ENCODE data around the gene OR1L8. TPM values are rescaled to one million over a fixed set of nuclear protein-coding genes. Genes with fewer than 3 reads are reported as not detected.
"Not testable (repeated sequence)": the region's sequence is repeated elsewhere in the genome, so short reads cannot be mapped to it uniquely, and the experiment has no call there.

The OR1L8 gene
- polyA plus RNA-seq, 3 donors: not detected

DNA sequence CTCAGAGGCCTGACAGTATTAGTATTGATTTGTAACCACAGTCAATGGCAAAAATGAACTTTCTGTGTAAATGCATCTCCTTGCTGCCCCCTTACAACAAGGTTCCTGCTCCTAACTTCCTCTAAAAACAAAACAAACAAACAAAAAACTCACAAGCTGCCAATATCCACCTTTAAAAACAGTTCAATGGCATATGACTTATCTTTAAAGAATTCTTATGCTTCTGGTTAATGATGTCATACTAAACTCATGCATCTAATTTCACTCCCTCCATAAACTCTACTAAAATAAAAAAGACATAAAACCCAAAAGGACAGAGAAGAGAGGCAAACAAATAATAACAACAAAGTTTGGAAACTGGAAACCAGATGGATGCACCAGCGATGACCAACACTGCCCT is 47.0 kb downstream of the OR1L8 start:
- H3K4me1 Mint-ChIP-seq: no peaks in the 10 kb centered on the region
- Histone ChIP-seq H3K27me3 (ENCODE audit: control insufficient read depth in 2 of 2, insufficient read depth in 2 of 2, low read length in 2 of 2) (no peaks in the 10 kb centered on the region), H3K27ac (ENCODE audit: low read depth in 1 of 2, low read length in 2 of 2) (no peak overlapping the region), H3K36me3 (replicated peaks in 1 of 2; ENCODE audit: control insufficient read depth in 1 of 2, insufficient read depth in 2 of 2, low read length in 2 of 2) (no peaks in the 10 kb centered on the region), H3K79me2 (ENCODE audit: insufficient read depth, low read length) (no peaks in the 10 kb centered on the region), H3K4me2 (replicated peaks; ENCODE audit: extremely low read depth, low read length, poor library complexity, severe bottlenecking) (no peak overlapping the region), H3K9me3 (replicated peaks in 1 of 2; ENCODE audit: control insufficient read depth in 1 of 2, insufficient read depth in 1 of 2, low read length in 2 of 2) (no peaks in the 10 kb centered on the region), H2AFZ (ENCODE audit: insufficient read depth, low read depth, low read length, poor library complexity, severe bottlenecking) (no peak overlapping the region), H3K4me3 (replicated peaks in 1 of 3; ENCODE audit: low read depth in 2 of 3, low read length in 3 of 3) (no peak overlapping the region), H3K4me1 (ENCODE audit: control insufficient read depth in 1 of 2, insufficient read depth in 2 of 2, low read length in 2 of 2) (no peaks in the 10 kb centered on the region), H4K20me1 (ENCODE audit: insufficient read depth, low read length) (no peaks in the 10 kb centered on the region), H3K9ac (ENCODE audit: insufficient read depth, low read length, poor library complexity, severe bottlenecking) (no peak overlapping the region)
- peaks cover 0 to 3% (median 1%) of the 10 kb centered on the region in 3 donors for H3K27me3 Mint-ChIP-seq (ENCODE audit: low read depth in 3 of 3)
- H3K4me3 Mint-ChIP-seq: no peak overlapping the region
- no peaks in the 10 kb centered on the region for H3K36me3 Mint-ChIP-seq
- 100% methylated on average over 1 of the region's 1 CpG for whole genome bisulfite sequencing (ENCODE audit: insufficient coverage)
- no peak overlapping the region for H3K27ac Mint-ChIP-seq
- H3K9me3 Mint-ChIP-seq: peaks cover 0 to 14% (median 7%) of the 10 kb centered on the region in 7 donors
- no peak for DNase-seq
- TF ChIP-seq, protein P1, sequence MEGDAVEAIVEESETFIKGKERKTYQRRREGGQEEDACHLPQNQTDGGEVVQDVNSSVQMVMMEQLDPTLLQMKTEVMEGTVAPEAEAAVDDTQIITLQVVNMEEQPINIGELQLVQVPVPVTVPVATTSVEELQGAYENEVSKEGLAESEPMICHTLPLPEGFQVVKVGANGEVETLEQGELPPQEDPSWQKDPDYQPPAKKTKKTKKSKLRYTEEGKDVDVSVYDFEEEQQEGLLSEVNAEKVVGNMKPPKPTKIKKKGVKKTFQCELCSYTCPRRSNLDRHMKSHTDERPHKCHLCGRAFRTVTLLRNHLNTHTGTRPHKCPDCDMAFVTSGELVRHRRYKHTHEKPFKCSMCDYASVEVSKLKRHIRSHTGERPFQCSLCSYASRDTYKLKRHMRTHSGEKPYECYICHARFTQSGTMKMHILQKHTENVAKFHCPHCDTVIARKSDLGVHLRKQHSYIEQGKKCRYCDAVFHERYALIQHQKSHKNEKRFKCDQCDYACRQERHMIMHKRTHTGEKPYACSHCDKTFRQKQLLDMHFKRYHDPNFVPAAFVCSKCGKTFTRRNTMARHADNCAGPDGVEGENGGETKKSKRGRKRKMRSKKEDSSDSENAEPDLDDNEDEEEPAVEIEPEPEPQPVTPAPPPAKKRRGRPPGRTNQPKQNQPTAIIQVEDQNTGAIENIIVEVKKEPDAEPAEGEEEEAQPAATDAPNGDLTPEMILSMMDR (IDR thresholded peaks at IDR 0.05): no peak
- intact Hi-C loops (cut with micrococcal nuclease): no loop called here

DNA sequence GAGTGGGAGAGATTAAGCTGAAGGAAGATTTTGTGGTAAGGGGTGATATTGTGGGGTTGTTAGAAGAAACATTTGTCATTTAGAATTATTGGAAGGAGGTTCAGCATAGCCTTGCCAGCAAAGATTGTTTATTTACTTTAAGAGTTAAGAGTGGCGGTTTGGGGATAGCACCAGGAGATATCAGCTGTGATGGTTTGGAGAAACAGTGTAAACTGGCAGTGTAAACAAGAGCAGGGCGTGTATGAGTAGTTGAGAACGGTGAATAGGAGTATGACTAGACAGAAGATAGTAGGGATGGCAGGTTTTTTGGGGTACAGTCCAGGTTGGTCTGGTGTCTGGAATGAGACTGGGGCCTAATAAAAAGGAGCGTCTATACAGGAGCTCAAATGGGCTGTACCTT is 52.0 kb downstream of the OR1L8 start:
- H3K4me3 ChIP-seq (replicated peaks in 1 of 3; ENCODE audit: low read depth in 2 of 3, low read length in 3 of 3); H4K20me1 ChIP-seq (ENCODE audit: insufficient read depth, low read length); H3K27ac Mint-ChIP-seq; H3K36me3 ChIP-seq (replicated peaks in 1 of 2; ENCODE audit: control insufficient read depth in 1 of 2, insufficient read depth in 2 of 2, low read length in 2 of 2); H3K9ac ChIP-seq (ENCODE audit: insufficient read depth, low read length, poor library complexity, severe bottlenecking); H3K4me1 Mint-ChIP-seq; H3K9me3 Mint-ChIP-seq; H3K27me3 ChIP-seq (ENCODE audit: control insufficient read depth in 2 of 2, insufficient read depth in 2 of 2, low read length in 2 of 2); H3K4me1 ChIP-seq (ENCODE audit: control insufficient read depth in 1 of 2, insufficient read depth in 2 of 2, low read length in 2 of 2); H3K4me3 Mint-ChIP-seq; H3K9me3 ChIP-seq (replicated peaks in 1 of 2; ENCODE audit: control insufficient read depth in 1 of 2, insufficient read depth in 1 of 2, low read length in 2 of 2); DNase-seq; H3K79me2 ChIP-seq (ENCODE audit: insufficient read depth, low read length); H2AFZ ChIP-seq (ENCODE audit: insufficient read depth, low read depth, low read length, poor library complexity, severe bottlenecking); intact Hi-C loops (cut with micrococcal nuclease); H3K4me2 ChIP-seq (replicated peaks; ENCODE audit: extremely low read depth, low read length, poor library complexity, severe bottlenecking); H3K36me3 Mint-ChIP-seq; H3K27me3 Mint-ChIP-seq (ENCODE audit: low read depth in 3 of 3); H3K27ac ChIP-seq (ENCODE audit: low read depth in 1 of 2, low read length in 2 of 2): not testable (repeated sequence)
- 86% methylated on average over 2 of the region's 4 CpGs for WGBS (ENCODE audit: insufficient coverage)
